GM19025 (cell line): ENCODE results near the gene KMT2D.
"Not testable (repeated sequence)": the region's sequence is repeated elsewhere in the genome, so short reads cannot be mapped to it uniquely, and the experiment has no call there.

Experiments
- ATAC-seq: cut with Tn5 transposase; IDR thresholded peaks from one replicate; pipeline ENCODE4 v1.9.1; 2021; ENCODE audit warnings: mild to moderate bottlenecking, low read depth, moderate library complexity; ENCODE audit not compliant: unreplicated experiment

The KMT2D gene

GRCh38 chr12:49088150-49088931 lies 27.7 kb upstream of the KMT2D start:
- peak; percentile 79 for ATAC-seq

DNA sequence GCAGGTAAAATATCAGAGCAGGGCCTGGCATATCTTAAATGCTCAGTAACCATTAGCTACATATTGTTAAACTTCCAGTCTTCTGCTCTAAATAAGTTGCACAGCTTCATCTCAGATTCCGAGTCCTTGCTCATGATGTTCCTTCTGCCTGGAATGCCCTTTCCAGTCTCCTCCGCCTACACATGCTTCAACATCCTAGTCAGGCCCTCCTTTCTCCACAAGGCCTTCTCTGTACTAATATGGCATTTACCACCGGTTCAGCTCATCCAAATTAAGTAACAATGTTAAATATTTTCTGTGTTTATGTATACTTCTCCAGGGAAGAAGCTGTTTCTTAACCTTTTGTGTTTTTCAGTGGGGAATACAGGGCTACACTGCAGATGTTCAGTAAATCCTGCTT lies 25.5 kb upstream of the KMT2D start:
- ATAC-seq: no peak

DNA sequence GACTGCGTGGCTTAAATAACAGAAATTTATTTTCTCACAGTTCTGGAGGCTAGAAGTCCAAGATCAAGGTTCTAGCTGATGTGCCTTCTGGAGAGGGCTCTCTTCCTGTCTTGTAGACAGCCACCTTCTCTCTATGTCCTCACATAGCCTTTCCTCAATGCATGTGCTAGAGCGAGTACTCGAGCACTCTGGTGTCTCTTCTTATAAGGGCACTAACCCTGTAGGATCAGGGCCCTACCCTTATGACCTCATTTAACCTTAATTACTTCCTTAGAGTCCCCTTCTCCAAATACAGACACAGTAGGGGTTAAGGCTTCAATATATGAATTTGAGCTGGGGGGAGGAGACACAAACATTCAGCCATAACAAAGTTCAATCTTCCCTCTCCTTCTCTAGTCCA lies 23.8 kb upstream of the KMT2D start:
- ATAC-seq: no peak

GRCh38 chr12:49079793-49080192 lies 19.2 kb upstream of the KMT2D start:
- ATAC-seq: no peak

- ATAC-seq: no peak
Measured at GRCh38 chr12:49070971-49071370, 10.4 kb upstream of the KMT2D start.

GRCh38 chr12:49069507-49070346 lies 9.1 kb upstream of the KMT2D start, which contains the start of gene RHEBL1:
TSS of gene RHEBL1 (minus strand) at chr12:49069979. CDS start at chr12:49069785, 194 bp downstream.
- ATAC-seq: peak; percentile 99

GRCh38 chr12:49068879-49069506 lies 8.4 kb upstream of the KMT2D start:
- ATAC-seq: no peak

DNA sequence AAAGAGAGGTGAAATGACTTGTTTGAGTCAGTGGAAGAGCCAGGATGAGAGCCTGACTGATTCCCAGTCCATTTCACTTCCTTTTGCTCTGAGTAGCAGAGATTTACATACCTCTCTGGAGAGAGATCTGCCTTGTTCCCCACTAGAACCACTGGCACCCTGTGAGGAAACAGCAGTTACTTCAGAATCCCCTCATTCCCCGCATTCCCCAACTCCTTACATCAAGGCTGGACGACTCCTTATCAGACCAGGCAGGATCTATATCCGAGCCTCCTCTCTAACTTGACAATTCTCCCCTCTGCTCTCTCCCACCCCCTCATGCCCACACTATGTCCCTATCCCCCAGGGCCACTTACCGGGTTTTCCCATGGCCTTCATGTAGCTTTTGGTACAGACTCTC lies 5.5 kb upstream of the KMT2D start:
- ATAC-seq: no peak

DNA sequence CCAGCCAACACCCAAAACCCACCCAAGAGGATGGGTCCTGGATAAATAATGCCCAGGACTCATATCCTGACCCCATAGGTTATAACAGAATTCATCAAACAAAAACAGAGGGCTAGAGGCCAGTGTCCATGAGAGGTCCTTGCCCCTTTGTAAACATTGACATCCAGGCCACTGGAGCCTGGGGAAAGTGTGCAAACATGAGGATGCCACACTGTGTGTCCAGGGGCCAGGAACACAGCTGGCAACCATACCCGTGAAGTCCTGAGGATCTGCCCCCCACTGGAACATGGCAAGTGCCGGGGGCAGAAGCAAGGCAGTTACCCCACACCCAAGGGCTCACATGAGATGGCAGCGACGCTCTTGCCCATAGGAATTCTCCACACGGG lies 4.2 kb upstream of the KMT2D start:
- ATAC-seq: no peak

- ATAC-seq: not testable (repeated sequence)
Measured at GRCh38 chr12:49061916-49062315, 1.3 kb upstream of the KMT2D start.

- no peak for ATAC-seq
Measured at GRCh38 chr12:49061157-49061650, 610 bp upstream of the KMT2D start.

- ATAC-seq: no peak
Measured at GRCh38 chr12:49059299-49060171, 1.1 kb downstream of the KMT2D start.

- no peak for ATAC-seq
Measured at GRCh38 chr12:49059045-49059298, 1.6 kb downstream of the KMT2D start.

GRCh38 chr12:49058366-49059044 lies 2.1 kb downstream of the KMT2D start:
- ATAC-seq: no peak

DNA sequence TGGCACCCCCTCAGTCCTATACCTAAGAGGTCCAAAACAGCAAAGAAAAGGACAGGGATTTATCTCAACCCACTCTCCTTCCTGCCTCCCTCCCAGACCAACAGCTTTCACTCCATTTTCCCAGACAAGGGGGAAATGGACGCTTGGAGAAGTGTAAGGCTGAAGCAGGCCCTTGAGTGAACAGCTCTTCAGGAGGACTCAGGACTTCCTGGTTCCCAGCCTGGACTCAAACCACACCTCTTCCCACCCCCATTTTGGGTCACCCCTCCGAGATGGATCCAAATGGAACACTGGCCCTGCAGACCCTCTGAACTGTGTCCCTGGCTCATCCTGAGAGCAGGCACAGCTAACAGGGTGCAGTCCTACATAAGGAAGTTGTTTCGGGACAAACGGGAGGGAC lies 2.7 kb downstream of the KMT2D start:
- no peak for ATAC-seq

DNA sequence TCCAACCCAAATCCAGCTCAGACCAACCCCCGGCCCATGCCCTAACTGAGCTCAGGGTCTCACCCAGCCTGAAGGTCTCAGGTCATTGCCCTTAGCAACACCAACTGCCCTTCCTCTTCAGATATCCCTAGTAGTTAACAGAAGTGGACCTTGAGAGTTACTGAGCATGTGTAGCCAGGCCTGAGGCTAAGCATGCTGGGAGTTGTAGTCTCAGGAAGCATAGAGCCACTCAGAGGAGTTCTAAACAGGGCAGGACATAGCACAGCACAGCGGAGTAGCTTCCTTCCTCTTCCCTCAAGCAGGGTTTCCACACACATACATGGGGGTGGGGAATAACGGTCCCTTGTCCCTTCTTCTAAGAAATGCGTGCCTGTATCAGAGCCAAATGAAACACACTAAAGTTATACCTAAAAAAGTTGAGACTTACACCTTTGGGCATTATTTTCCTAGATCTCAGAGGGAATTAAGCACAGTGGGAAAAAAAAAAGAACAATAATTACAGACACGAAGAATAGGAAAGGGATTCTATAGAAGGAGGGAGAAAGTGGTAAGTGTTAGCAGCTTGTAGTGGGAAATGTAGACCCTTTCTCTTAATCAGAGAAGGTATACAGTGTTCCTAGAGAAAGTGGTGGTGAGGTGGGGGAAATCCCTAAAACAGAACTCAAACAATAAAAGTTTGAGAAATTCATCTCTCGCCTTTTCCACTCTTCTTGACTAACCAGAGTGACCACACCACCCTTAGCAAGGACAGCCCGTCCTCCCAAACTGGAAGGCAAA lies 4.4 kb downstream of the KMT2D start:
- ATAC-seq: peak; percentile 59

GRCh38 chr12:49055092-49055491 lies 5.5 kb downstream of the KMT2D start:
- ATAC-seq: no peak

DNA sequence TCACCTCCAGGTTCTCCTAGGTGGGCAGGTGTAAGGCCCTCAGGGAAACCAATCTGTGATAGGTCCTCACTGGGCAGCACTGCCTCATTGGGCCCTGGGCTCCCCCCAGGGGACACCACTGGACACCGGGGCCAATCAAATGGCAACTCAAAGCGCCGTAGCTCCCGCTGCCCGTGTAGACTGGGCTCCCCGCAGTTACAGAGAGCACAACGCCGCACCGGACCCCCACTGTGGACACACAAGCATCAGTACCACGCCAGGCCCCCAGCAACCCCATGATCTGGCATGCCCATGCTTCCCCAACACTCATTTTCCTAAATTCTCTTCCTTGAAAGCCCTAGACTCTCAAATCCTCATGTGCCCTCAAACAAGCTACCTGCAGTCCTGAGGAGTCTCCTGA lies 6.1 kb downstream of the KMT2D start:
- no peak for ATAC-seq

GRCh38 chr12:49054096-49054495 lies 6.5 kb downstream of the KMT2D start:
- no peak for ATAC-seq
